Small intestine (tissue), 7 donors: ENCODE measurements around the gene MAPRE3. TPM values are rescaled to one million over a fixed set of nuclear protein-coding genes. Genes with fewer than 3 reads are reported as not detected.

Experiments used
- DNase-seq, 2 donors: peaks; one replicate each; pipeline versions ENCODE4 v3.0.0 to v3.0.0-alpha.2; 2013
- FAIRE-seq: peaks from 2 replicates; lab custom pipeline; 2012; peaks lifted over from hg19 to GRCh38; lab: Jason Lieb, UNC
- H3K27ac ChIP-seq, 3 donors: one replicate each; pipeline ENCODE4 v1.5.1; 2013; ENCODE audit warnings: low read length in 2 of 3, mild to moderate bottlenecking in 2 of 3, control low read depth in 1 of 3, inconsistent platforms in 1 of 3, low read depth in 1 of 3, moderate library complexity in 1 of 3
- H3K27me3 ChIP-seq, 3 donors: one replicate each; pipeline ENCODE4 v1.6.1; 2013; ENCODE audit warnings: low read length in 3 of 3, inconsistent platforms in 1 of 3; ENCODE audit not compliant: control insufficient read depth in 3 of 3, insufficient read depth in 3 of 3
- H3K36me3 ChIP-seq, 3 donors: one replicate each; pipeline ENCODE4 v1.6.1; 2013; ENCODE audit warnings: low read length in 3 of 3, inconsistent platforms in 1 of 3, low read depth in 1 of 3, mild to moderate bottlenecking in 1 of 3, moderate library complexity in 1 of 3; ENCODE audit not compliant: control insufficient read depth in 3 of 3, insufficient read depth in 2 of 3
- H3K4me1 ChIP-seq, 3 donors: one replicate each; pipeline ENCODE4 v1.6.1; 2013; ENCODE audit warnings: low read length in 2 of 3, inconsistent platforms in 1 of 3, low read depth in 1 of 3, mild to moderate bottlenecking in 1 of 3, moderate library complexity in 1 of 3; ENCODE audit not compliant: control insufficient read depth in 3 of 3, insufficient read depth in 2 of 3
- H3K4me3 ChIP-seq, 3 donors: one replicate each; pipeline ENCODE4 v1.5.1; 2013; ENCODE audit warnings: low read length in 3 of 3, control low read depth in 1 of 3, inconsistent platforms in 1 of 3, low read depth in 1 of 3, mild to moderate bottlenecking in 1 of 3, moderate library complexity in 1 of 3
- H3K9me3 ChIP-seq, 2 donors: one replicate each; pipeline ENCODE4 v1.6.1; 2013; ENCODE audit warnings: low read depth in 1 of 2, low read length in 1 of 2; ENCODE audit not compliant: control insufficient read depth in 2 of 2, insufficient read depth in 1 of 2
- WGBS, 3 donors: extraction: QIAGEN DNeasy Blood & Tissue Kit; methylation state at CpG; one replicate each; pipeline ENCODE4 v1.1.7; 2013; 5-methylcytosine and 5-hydroxymethylcytosine counted together
- polyA plus RNA-seq, 4 donors: library from polyadenylated mRNA; stranded (reverse) in 3 of 4; unstranded in 1 of 4; fragments of 200-250 nt in 3 of 4; fragments of 120-200 nt in 1 of 4; gene quantifications; one replicate each; pipeline versions ENCODE4 v1.2.1 to v1.2.3, GENCODE V29; 2013
- donor health status: healthy with polysubstance abuse.
- donor health status: control.
- donor health status: control.
- donor health status: Bipolar disorder and iron deficiency.
- donor health status: healthy.

The MAPRE3 gene
- polyA plus RNA-seq, 4 donors, result 2.9 to 11.1 (median 6.0) TPM

DNA sequence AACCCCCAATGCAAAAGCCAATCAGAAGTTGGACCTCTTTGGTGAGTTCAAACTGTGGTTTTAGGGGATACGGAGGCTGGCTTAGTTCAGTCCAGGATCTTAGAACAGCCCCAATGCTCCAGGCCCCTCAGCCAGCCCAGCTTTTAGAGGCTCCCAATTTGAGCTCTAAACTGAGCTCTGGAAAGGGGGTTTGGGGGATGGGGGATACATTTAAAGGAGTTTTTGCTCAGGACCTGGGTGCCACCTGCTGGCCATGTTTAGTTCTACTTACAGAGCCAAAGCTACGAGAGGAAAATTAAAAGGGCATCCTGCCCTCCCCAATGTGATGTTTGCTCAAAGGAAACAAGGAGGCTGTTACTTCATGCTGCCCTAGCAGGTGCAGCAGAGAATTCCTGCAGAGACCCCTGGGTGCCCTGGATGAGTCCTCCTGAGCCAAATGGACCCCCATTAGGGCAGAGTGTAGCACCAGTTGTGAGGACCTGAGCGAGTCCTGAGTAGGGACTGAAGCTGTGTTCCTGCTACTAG, 46.4 kb downstream of the MAPRE3 start:
- no peak overlapping the region for H3K4me3 ChIP-seq
- DNase-seq (peak; percentile 49 to 70), FAIRE-seq (no peak)
- peaks cover 0 to 11% (median 0%) of the 10 kb centered on the region in 3 donors for H3K36me3 ChIP-seq
- no peaks in the 10 kb centered on the region for H3K27me3 ChIP-seq
- no peak overlapping the region for H3K27ac ChIP-seq
- peaks cover 4 to 58% (median 8%) of the 10 kb centered on the region in 3 donors for H3K4me1 ChIP-seq
- WGBS, 3 donors, result 61 to 65% (median 62%) methylated on average over 3 of the region's 3 CpGs
- no peaks in the 10 kb centered on the region for H3K9me3 ChIP-seq

GRCh38 chr2:27018142-27018541, 47.7 kb downstream of the MAPRE3 start:
- FAIRE-seq (no peak), DNase-seq (peak in 1 of 2 donors; percentile 26)
- Histone ChIP-seq H3K4me1 (peaks cover 4 to 59% (median 8%) of the 10 kb centered on the region in 3 donors), H3K27ac (no peak overlapping the region), H3K27me3 (no peaks in the 10 kb centered on the region), H3K9me3 (no peaks in the 10 kb centered on the region), H3K36me3 (peaks cover 0 to 20% (median 2%) of the 10 kb centered on the region in 3 donors), H3K4me3 (no peak overlapping the region)
- WGBS, 3 donors, result 80 to 91% (median 87%) methylated on average over 3 of the region's 3 CpGs

DNA sequence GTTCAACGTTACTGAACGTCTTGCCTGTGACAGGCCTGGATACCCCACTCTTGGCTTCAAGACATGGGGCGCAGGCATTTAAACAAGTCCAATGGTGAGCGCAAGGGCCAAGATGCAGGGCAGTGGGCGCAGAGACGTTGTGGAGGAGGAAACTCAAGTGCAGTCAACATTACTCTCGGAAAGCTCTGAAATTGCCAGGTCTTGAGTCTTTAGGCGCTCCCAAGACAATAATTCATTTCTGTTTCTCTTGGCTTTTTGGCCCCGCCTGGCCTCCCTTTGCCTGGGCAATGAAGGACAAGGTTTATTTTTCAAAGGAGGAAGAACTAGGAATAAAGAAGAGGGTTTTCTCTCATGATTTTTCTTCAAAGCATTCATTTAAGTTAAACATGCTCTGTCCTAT, 49.0 kb downstream of the MAPRE3 start:
- 85 to 92% (median 91%) methylated on average over 9 of the region's 9 CpGs for whole genome bisulfite sequencing, 3 donors
- H3K36me3 ChIP-seq, result peaks cover 0 to 27% (median 2%) of the 10 kb centered on the region in 3 donors
- H3K27ac ChIP-seq, result peak overlapping the region in 2 of 3 donors; percentile 18 to 33
- H3K4me3 ChIP-seq, result no peak overlapping the region
- FAIRE-seq (no peak), DNase-seq (no peak)
- H3K9me3 ChIP-seq, result no peaks in the 10 kb centered on the region
- no peaks in the 10 kb centered on the region for H3K27me3 ChIP-seq
- H3K4me1 ChIP-seq, result peaks cover 4 to 59% (median 8%) of the 10 kb centered on the region in 3 donors

GRCh38 chr2:27019931-27020855, 49.8 kb downstream of the MAPRE3 start:
- peak overlapping the region in 2 of 3 donors; percentile 18 to 59 for H3K27ac ChIP-seq
- no peak for FAIRE-seq

DNA sequence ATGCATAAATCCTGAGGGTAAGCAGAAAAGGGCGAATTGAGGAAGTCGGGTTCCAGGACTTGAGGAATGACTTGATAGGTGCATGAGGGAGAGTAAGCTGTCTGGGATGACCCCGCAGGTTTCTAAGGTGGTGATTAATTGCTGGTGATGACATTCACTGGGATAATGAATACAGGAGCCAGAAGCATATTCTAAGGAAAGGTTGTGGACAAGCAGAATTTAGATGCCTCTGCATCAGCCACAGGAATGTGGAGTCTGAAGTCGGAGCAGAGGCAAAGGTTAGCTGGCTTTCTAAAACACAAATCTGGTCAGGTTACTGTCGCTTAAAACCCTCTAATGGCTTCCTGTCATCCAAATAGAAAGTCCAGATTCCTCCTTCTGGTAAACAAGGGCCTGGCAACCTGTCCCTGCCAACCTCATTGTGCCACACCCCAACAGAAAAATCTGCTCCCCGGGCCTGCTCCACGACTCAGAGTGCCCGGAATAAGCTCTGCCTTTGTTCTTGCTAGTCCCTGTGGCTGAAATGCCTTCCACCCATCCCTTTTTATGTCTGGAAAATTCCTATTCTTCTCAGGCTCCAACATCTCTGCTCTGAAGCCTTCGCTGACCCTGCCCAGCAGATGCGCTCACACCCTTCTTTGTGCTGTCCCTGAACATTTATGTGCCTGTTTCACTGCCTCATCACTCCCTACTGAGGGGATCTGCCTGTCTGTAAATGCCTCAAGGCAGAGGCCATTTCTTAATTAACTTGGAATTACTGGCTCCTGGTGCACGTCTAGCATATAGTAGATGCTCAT, 51.0 kb downstream of the MAPRE3 start:
- DNase-seq (peak; percentile 30 to 76), FAIRE-seq (no peak)
- H3K4me1 ChIP-seq, result peaks cover 4 to 49% (median 5%) of the 10 kb centered on the region in 3 donors
- 38 to 67% (median 48%) methylated on average over 11 of the region's 11 CpGs for WGBS, 3 donors
- H3K27ac ChIP-seq, result peak overlapping the region in 1 of 3 donors; percentile 47
- H3K27me3 ChIP-seq, result no peaks in the 10 kb centered on the region
- H3K36me3 ChIP-seq, result peaks cover 0 to 46% (median 2%) of the 10 kb centered on the region in 3 donors
- no peak overlapping the region for H3K4me3 ChIP-seq
- no peaks in the 10 kb centered on the region for H3K9me3 ChIP-seq

More at GRCh38 chr2:27019931-27020855, 49.8 kb downstream of the MAPRE3 start:
- Histone ChIP-seq H3K27me3 (no peaks in the 10 kb centered on the region), H3K4me3 (no peak overlapping the region), H3K9me3 (no peaks in the 10 kb centered on the region), H3K4me1 (peaks cover 4 to 58% (median 7%) of the 10 kb centered on the region in 3 donors), H3K36me3 (peaks cover 0 to 33% (median 2%) of the 10 kb centered on the region in 3 donors)
- 21 to 47% (median 39%) methylated on average over 9 of the region's 9 CpGs for WGBS, 3 donors
- DNase-seq, result peak; percentile 60 to 65

DNA sequence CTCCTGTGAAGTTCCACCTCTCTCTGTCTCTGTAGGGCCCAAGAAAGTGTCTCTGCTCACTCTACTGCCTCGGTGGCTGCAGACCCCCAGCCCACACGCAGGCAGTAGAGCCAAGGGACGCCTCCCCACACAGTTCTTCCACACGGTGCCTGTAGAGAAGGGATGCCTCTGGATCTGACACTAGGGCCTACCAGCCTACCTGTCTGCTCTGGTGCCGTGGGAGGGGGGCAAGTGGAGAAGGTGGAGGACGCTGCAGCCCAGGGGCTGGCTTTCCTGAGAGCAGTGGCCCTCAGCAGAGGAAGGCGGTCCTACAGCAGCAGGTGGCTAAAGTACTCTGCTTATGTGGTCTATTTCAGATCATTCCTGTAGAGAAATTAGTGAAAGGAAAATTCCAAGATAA, 53.3 kb downstream of the MAPRE3 start:
- FAIRE-seq, result no peak
- WGBS, 3 donors, result 91 to 94% (median 93%) methylated on average over 7 of the region's 7 CpGs
- H3K4me1 ChIP-seq, result peaks cover 4 to 29% (median 5%) of the 10 kb centered on the region in 3 donors
- no peak overlapping the region for H3K27ac ChIP-seq
- no peak for DNase-seq
- H3K9me3 ChIP-seq, result no peaks in the 10 kb centered on the region
- H3K4me3 ChIP-seq, result no peak overlapping the region
- peaks cover 0 to 65% (median 2%) of the 10 kb centered on the region in 3 donors for H3K36me3 ChIP-seq
- H3K27me3 ChIP-seq, result no peaks in the 10 kb centered on the region

GRCh38 chr2:27024188-27024587, 53.8 kb downstream of the MAPRE3 start:
- no peak for DNase-seq
- no peak for FAIRE-seq
- peaks cover 4 to 25% (median 5%) of the 10 kb centered on the region in 3 donors for H3K4me1 ChIP-seq
- peaks cover 0 to 69% (median 2%) of the 10 kb centered on the region in 3 donors for H3K36me3 ChIP-seq
- H3K4me3 ChIP-seq, result no peak overlapping the region
- WGBS, 3 donors, result 87 to 91% (median 89%) methylated on average over 18 of the region's 18 CpGs
- H3K27me3 ChIP-seq, result no peaks in the 10 kb centered on the region
- H3K9me3 ChIP-seq, result no peaks in the 10 kb centered on the region
- H3K27ac ChIP-seq, result no peak overlapping the region

DNA sequence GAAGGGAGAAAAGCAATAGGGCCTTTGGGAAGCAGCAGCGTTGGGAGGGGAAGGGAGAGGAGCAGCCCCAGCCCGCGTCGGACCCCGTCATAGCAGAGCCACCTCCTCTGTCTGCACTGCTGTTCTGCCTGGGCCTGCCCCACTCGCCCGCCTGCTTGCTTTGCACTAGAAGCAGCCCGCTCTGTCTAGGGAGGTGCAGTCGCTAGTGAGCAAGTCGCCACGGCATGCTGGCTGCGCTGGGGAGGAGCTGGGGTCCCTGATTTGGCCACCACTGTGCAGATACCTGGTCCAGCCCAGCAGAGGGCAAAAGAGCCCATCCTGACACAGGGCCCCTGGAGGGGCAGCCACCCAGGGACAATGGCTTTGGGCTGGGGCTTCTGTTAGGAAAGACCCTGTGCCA, 54.4 kb downstream of the MAPRE3 start:
- DNase-seq (no peak), FAIRE-seq (no peak)
- Histone ChIP-seq H3K4me1 (peaks cover 3 to 20% (median 4%) of the 10 kb centered on the region in 3 donors), H3K36me3 (peaks cover 0 to 72% (median 2%) of the 10 kb centered on the region in 3 donors), H3K4me3 (no peak overlapping the region), H3K27me3 (no peaks in the 10 kb centered on the region), H3K27ac (no peak overlapping the region), H3K9me3 (no peaks in the 10 kb centered on the region)
- 93 to 95% (median 95%) methylated on average over 12 of the region's 12 CpGs for WGBS, 3 donors
